Panc1 (cell line): ENCODE data around the gene ZNF521. TPM values are rescaled to one million over a fixed set of nuclear protein-coding genes. Genes with fewer than 3 reads are reported as not detected.

ENCODE experiments used
- ATAC-seq: fragments of 200-7000 bp; cut with Tn5 transposase; 2 replicates; pipeline ENCODE4 v1.9.1; 2020; ENCODE audit warnings: mild to moderate bottlenecking, moderate library complexity
- BruUV-seq: library from RNA; stranded (reverse); fragments of 400-500 nt; replicated peaks from 2 replicates; lab custom pipeline; 2021; lab: Mats Ljungman, UMichigan
- CTCF ChIA-PET: fragments of 300-600 bp; sonication (Branson Sonifier 250); formaldehyde crosslinking; loops from one replicate; lab custom pipeline; 2022; ENCODE audit warnings: antibody characterized with exemption; lab: Charles Lee
- POLR2A ChIA-PET: fragments of 300-600 bp; sonication (Branson Sonifier 250); formaldehyde crosslinking; loops from one replicate; lab custom pipeline; 2022; ENCODE audit warnings: antibody characterized with exemption; lab: Charles Lee
- DNase-seq: peaks from one replicate; pipeline ENCODE4 v3.0.0-alpha.2; 2010; ENCODE audit warnings: low read depth, low spot score
- H3K27ac ChIP-seq: 2 replicates; pipeline ENCODE4 v1.5.1; 2011; ENCODE audit warnings: mild to moderate bottlenecking, low read length, inconsistent platforms
- H3K27me3 ChIP-seq: fragments of 200-500 bp; sonication (Bioruptor generic); 2 replicates; pipeline ENCODE4 v1.6.0; 2014; ENCODE audit warnings: low read length, inconsistent platforms; ENCODE audit not compliant: control insufficient read depth, insufficient read depth
- H3K36me3 ChIP-seq: fragments of 200-500 bp; sonication (Bioruptor generic); 2 replicates; pipeline ENCODE4 v1.5.1; 2014; ENCODE audit warnings: inconsistent platforms, mild to moderate bottlenecking, low read length, moderate library complexity; ENCODE audit not compliant: control insufficient read depth, insufficient read depth
- H3K4me1 ChIP-seq: 2 replicates; pipeline ENCODE4 v1.5.1; 2011; ENCODE audit warnings: inconsistent platforms, mild to moderate bottlenecking, low read length, moderate library complexity; ENCODE audit not compliant: control insufficient read depth, insufficient read depth
- H3K4me3 ChIP-seq, 2 experiments: 2 replicates each; pipeline ENCODE4 v1.5.1; 2011 to 2012; ENCODE audit warnings: low read depth in 2 of 2, low read length in 2 of 2, mild to moderate bottlenecking in 2 of 2, inconsistent platforms in 1 of 2, moderate library complexity in 1 of 2
- H3K9me3 ChIP-seq: fragments of 200-500 bp; sonication (Bioruptor generic); 2 replicates; pipeline ENCODE4 v1.5.1; 2014; ENCODE audit warnings: low read depth, mild to moderate bottlenecking, inconsistent platforms, low read length, moderate library complexity; ENCODE audit not compliant: control insufficient read depth, insufficient read depth
- POLR2AphosphoS5 ChIP-seq: IDR thresholded peaks from 2 replicates; pipeline ENCODE4 v1.6.1; 2012; ENCODE audit warnings: mild to moderate bottlenecking, low read depth, low read length, moderate library complexity
- SIN3A ChIP-seq: IDR thresholded peaks from 2 replicates; pipeline ENCODE4 v1.6.1; 2012; ENCODE audit warnings: low read depth, mild to moderate bottlenecking, low read length, moderate library complexity, borderline replicate concordance; ENCODE audit not compliant: insufficient read depth
- TCF7L2 ChIP-seq: IDR thresholded peaks from 2 replicates; pipeline ENCODE4 v1.6.1; 2011; ENCODE audit warnings: mild to moderate bottlenecking, low read depth, low read length, inconsistent platforms
- in situ Hi-C: cut with HindIII; loops from 2 replicates; pipeline ENCODE4 v1.10.0; 2016; ENCODE audit warnings: low sequenced_read_pairs, low pct_unique_long_range_greater_than_20kb
- intact Hi-C: fragments of 100-400 bp; cut with micrococcal nuclease; formaldehyde crosslinking; loops from one replicate; pipeline ENCODE4 v1.10.0; 2022; ENCODE audit not compliant: unreplicated experiment
- total RNA-seq: library from RNA; stranded (reverse); gene quantifications from one replicate; pipeline ENCODE4 v1.2.1, GENCODE V29; 2021; ENCODE audit not compliant: unreplicated experiment
- TF ChIP-seq, protein P1 (sequence below), 2 experiments: IDR thresholded peaks; 2 replicates each; pipeline ENCODE4 v1.6.1; 2011 to 2012; ENCODE audit warnings: low read depth in 2 of 2, control low read depth in 1 of 2, low read length in 1 of 2, mild to moderate bottlenecking in 1 of 2, moderate library complexity in 1 of 2; ENCODE audit not compliant: insufficient read depth in 1 of 2
- TF ChIP-seq, protein P2 (sequence below): fragments of 450-650 bp; IDR thresholded peaks from 2 replicates; pipeline ENCODE4 v1.5.1; 2017; ENCODE audit warnings: mild to moderate bottlenecking

Gene ZNF521
- total RNA-seq, 1 experiment from 2014 or later = 0.15 TPM

DNA sequence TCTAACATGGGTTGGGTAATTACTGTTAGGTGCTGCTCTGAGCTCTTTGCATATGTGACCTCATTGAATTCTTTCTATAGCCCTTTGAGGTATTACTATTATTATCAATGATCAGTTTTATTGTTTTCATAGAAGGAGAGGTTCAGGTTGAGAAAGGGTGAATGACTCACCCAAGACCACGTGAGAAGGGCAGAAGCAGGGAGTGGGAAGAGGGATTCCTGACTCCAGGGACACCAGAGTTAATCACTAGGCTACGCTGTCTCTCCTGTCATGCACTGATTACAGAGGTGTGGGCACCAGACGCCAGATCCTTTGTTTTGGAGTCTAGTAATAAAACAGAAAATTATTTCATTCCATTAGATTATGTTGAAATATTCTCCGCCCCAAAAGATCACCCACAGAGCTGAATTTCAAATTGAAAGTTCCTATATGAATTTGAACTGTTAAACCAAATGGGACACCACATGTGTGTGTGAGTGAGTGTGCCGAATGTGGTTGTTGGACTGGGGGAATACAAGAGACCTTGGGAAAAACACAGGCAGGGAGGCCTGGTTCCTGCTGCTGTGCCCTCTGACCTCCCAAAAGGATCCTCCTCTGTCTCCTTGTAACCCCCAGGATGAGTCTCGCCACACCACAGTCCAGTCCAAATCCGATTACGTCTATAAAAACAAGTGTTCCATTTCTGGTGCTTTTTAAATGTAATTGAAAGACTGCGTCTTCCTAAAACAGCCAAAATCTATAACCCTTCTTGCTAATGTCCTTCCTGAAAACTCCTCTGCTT, 215.4 kb downstream of the ZNF521 start:
- Histone ChIP-seq H3K27ac (no peak overlapping the region), H3K9me3 (no peaks in the 10 kb centered on the region), H3K36me3 (no peaks in the 10 kb centered on the region), H3K4me1 (no peaks in the 10 kb centered on the region), H3K4me3 (no peak overlapping the region), H3K27me3 (no peaks in the 10 kb centered on the region; the same call in 1 of the 2 replicates)
- ATAC-seq (no peak), DNase-seq (no peak)
- CTCF ChIA-PET = no interaction called here
- POLR2A ChIA-PET = interaction anchor here (0.5 kb wide), 1 partner anchor 345 kb away, joined by 3 read pairs; no protein-coding TSS in a partner anchor
- BruUV-seq = no TSS peak
- in situ Hi-C loops = no loop called here
- intact Hi-C loops = no loop called here
- TF ChIP-seq, protein P1, sequence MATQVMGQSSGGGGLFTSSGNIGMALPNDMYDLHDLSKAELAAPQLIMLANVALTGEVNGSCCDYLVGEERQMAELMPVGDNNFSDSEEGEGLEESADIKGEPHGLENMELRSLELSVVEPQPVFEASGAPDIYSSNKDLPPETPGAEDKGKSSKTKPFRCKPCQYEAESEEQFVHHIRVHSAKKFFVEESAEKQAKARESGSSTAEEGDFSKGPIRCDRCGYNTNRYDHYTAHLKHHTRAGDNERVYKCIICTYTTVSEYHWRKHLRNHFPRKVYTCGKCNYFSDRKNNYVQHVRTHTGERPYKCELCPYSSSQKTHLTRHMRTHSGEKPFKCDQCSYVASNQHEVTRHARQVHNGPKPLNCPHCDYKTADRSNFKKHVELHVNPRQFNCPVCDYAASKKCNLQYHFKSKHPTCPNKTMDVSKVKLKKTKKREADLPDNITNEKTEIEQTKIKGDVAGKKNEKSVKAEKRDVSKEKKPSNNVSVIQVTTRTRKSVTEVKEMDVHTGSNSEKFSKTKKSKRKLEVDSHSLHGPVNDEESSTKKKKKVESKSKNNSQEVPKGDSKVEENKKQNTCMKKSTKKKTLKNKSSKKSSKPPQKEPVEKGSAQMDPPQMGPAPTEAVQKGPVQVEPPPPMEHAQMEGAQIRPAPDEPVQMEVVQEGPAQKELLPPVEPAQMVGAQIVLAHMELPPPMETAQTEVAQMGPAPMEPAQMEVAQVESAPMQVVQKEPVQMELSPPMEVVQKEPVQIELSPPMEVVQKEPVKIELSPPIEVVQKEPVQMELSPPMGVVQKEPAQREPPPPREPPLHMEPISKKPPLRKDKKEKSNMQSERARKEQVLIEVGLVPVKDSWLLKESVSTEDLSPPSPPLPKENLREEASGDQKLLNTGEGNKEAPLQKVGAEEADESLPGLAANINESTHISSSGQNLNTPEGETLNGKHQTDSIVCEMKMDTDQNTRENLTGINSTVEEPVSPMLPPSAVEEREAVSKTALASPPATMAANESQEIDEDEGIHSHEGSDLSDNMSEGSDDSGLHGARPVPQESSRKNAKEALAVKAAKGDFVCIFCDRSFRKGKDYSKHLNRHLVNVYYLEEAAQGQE (IDR thresholded peaks at IDR 0.05; ENCODE audit: insufficient read depth in 1 of 2, low read depth in 2 of 2, low read length in 1 of 2) = no peak
- TF ChIP-seq POLR2AphosphoS5 (no peak), TCF7L2 (no peak), SIN3A (no peak)
- TF ChIP-seq, protein P2, sequence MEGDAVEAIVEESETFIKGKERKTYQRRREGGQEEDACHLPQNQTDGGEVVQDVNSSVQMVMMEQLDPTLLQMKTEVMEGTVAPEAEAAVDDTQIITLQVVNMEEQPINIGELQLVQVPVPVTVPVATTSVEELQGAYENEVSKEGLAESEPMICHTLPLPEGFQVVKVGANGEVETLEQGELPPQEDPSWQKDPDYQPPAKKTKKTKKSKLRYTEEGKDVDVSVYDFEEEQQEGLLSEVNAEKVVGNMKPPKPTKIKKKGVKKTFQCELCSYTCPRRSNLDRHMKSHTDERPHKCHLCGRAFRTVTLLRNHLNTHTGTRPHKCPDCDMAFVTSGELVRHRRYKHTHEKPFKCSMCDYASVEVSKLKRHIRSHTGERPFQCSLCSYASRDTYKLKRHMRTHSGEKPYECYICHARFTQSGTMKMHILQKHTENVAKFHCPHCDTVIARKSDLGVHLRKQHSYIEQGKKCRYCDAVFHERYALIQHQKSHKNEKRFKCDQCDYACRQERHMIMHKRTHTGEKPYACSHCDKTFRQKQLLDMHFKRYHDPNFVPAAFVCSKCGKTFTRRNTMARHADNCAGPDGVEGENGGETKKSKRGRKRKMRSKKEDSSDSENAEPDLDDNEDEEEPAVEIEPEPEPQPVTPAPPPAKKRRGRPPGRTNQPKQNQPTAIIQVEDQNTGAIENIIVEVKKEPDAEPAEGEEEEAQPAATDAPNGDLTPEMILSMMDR = no peak

DNA sequence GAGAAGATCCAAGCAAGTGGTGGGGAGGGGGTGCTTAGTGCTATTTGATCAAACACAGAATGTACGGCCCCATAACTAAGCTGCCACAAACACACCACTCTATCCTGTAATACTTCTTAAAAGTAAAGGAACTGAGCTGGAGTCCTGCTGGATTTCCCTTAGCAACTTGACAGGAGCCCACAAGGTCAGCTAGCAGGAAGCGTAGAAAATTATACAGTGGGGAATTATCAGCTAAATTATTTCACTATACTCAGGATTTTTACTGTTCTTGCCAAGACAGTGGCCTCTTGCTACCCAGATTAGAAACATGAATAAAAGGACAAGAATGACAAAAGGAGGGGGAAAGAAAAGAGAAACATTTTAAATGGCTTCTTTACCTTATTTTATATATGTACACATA, 217.1 kb downstream of the ZNF521 start:
- Histone ChIP-seq H3K36me3 (no peaks in the 10 kb centered on the region), H3K27ac (no peak overlapping the region), H3K27me3 (no peaks in the 10 kb centered on the region), H3K4me3 (no peak overlapping the region), H3K9me3 (no peaks in the 10 kb centered on the region), H3K4me1 (no peaks in the 10 kb centered on the region)
- in situ Hi-C loops = no loop called here
- ATAC-seq (no peak), DNase-seq (no peak)
- CTCF ChIA-PET = no interaction called here
- TF ChIP-seq, protein P2 = no peak
- TF ChIP-seq POLR2AphosphoS5 = no peak
- TF ChIP-seq SIN3A = no peak
- TF ChIP-seq TCF7L2 = no peak
- TF ChIP-seq, protein P1 (IDR thresholded peaks at IDR 0.05; ENCODE audit: insufficient read depth in 1 of 2, low read depth in 2 of 2, low read length in 1 of 2) = no peak
- POLR2A ChIA-PET = no interaction called here
- no TSS peak for BruUV-seq
- intact Hi-C loops = no loop called here
